HEK293 (cell line): Measurements from ENCODE around the gene MTERF1.
A peak's percentile ranks its signal among the peaks of the same experiment; 100 is the strongest.

Experiments
- CTCF ChIA-PET: fragments of 350-600 bp; formaldehyde crosslinking; extraction: SDS; loops from one replicate; lab custom pipeline; 2021; ENCODE audit warnings: antibody characterized with exemption; lab: Yijun Ruan, JAX
- POLR2A ChIA-PET: fragments of 300-600 bp; formaldehyde crosslinking; extraction: SDS; loops from one replicate; lab custom pipeline; 2020; ENCODE audit warnings: antibody characterized with exemption, inconsistent platforms; lab: Yijun Ruan, JAX
- H3K27ac ChIP-seq: fragments of 200-500 bp; sonication (Bioruptor generic); 2 replicates; pipeline ENCODE4 v1.5.1; 2014; ENCODE audit warnings: low read depth, low read length, control low read depth, inconsistent platforms; ENCODE audit errors: extremely low read depth
- H3K36me3 ChIP-seq, 2 experiments: fragments of 200-500 bp in 1 of 2; sonication (Bioruptor generic) in 1 of 2; 1 replicate in 1 of 2; 2 replicates in 1 of 2; pipeline ENCODE4 v1.5.1; 2014 to 2017; ENCODE audit warnings: inconsistent platforms in 2 of 2, low read length in 2 of 2; ENCODE audit not compliant: control insufficient read depth in 2 of 2, insufficient read depth in 1 of 2
- H3K4me1 ChIP-seq: fragments of 200-500 bp; sonication (Bioruptor generic); 2 replicates; pipeline ENCODE4 v1.5.1; 2014; ENCODE audit warnings: mild to moderate bottlenecking, low read length, inconsistent platforms; ENCODE audit not compliant: control insufficient read depth, insufficient read depth
- H3K4me3 ChIP-seq: 2 replicates; pipeline ENCODE4 v1.5.1; 2011; ENCODE audit warnings: low read depth, mild to moderate bottlenecking, control low read depth, low read length, moderate library complexity
- H3K9me3 ChIP-seq: fragments of 200-500 bp; sonication (Bioruptor generic); 2 replicates; pipeline ENCODE4 v1.5.1; 2014; ENCODE audit warnings: low read depth, low read length, inconsistent platforms; ENCODE audit not compliant: control insufficient read depth, insufficient read depth
- FEZF1 ChIP-seq: fragments of 450-650 bp; formaldehyde crosslinking; IDR thresholded peaks from 2 replicates; pipeline ENCODE4 v1.5.1; 2016; ENCODE audit warnings: missing biosample characterization, missing genetic modification characterization
- KLF17 ChIP-seq: fragments of 450-650 bp; formaldehyde crosslinking; IDR thresholded peaks from 2 replicates; pipeline ENCODE4 v1.5.1; 2016; ENCODE audit warnings: missing biosample characterization, missing genetic modification characterization
- KLF8 ChIP-seq: fragments of 450-650 bp; formaldehyde crosslinking; IDR thresholded peaks from 2 replicates; pipeline ENCODE4 v1.5.1; 2016; ENCODE audit warnings: missing biosample characterization, missing genetic modification characterization
- PRDM1 ChIP-seq: fragments of 450-650 bp; formaldehyde crosslinking; IDR thresholded peaks from 2 replicates; pipeline ENCODE4; 2016; ENCODE audit warnings: missing biosample characterization, missing genetic modification characterization
- PRDM4 ChIP-seq: fragments of 450-650 bp; formaldehyde crosslinking; IDR thresholded peaks from 2 replicates; pipeline ENCODE4 v1.5.1; 2017; ENCODE audit warnings: missing biosample characterization, missing genetic modification characterization
- RBAK ChIP-seq: fragments of 450-650 bp; formaldehyde crosslinking; IDR thresholded peaks from 2 replicates; pipeline ENCODE4 v1.5.1; 2016; ENCODE audit warnings: missing biosample characterization, missing genetic modification characterization
- SALL2 ChIP-seq: fragments of 450-650 bp; formaldehyde crosslinking; IDR thresholded peaks from 2 replicates; pipeline ENCODE4 v1.5.0; 2017; ENCODE audit warnings: missing biosample characterization, mild to moderate bottlenecking, missing genetic modification characterization, borderline replicate concordance
- SETDB1 ChIP-seq: IDR thresholded peaks from one replicate; pipeline ENCODE4 v1.6.1; 2017; ENCODE audit warnings: mild to moderate bottlenecking, low read length, moderate library complexity, mixed read lengths; ENCODE audit not compliant: insufficient read length
- SP7 ChIP-seq: fragments of 450-650 bp; formaldehyde crosslinking; IDR thresholded peaks from 2 replicates; pipeline ENCODE4 v1.5.1; 2016; ENCODE audit warnings: missing biosample characterization, missing genetic modification characterization
- ZBTB48 ChIP-seq: fragments of 450-650 bp; formaldehyde crosslinking; IDR thresholded peaks from 2 replicates; pipeline ENCODE4 v1.5.1; 2016; ENCODE audit warnings: missing biosample characterization, missing genetic modification characterization
- ZNF214 ChIP-seq: fragments of 450-650 bp; formaldehyde crosslinking; IDR thresholded peaks from 2 replicates; pipeline ENCODE4 v1.5.1; 2017; ENCODE audit warnings: missing biosample characterization, mild to moderate bottlenecking, missing genetic modification characterization, borderline replicate concordance
- ZNF239 ChIP-seq: fragments of 450-650 bp; formaldehyde crosslinking; IDR thresholded peaks from 2 replicates; pipeline ENCODE4 v1.5.1; 2016; ENCODE audit warnings: missing biosample characterization, missing genetic modification characterization
- ZNF341 ChIP-seq: fragments of 450-650 bp; formaldehyde crosslinking; IDR thresholded peaks from 2 replicates; pipeline ENCODE4; 2016; ENCODE audit warnings: low read depth, missing biosample characterization, missing genetic modification characterization
- ZNF473 ChIP-seq: fragments of 450-650 bp; formaldehyde crosslinking; IDR thresholded peaks from 2 replicates; pipeline ENCODE4 v1.5.1; 2017; ENCODE audit warnings: missing biosample characterization, missing genetic modification characterization
- ZNF514 ChIP-seq: fragments of 450-650 bp; formaldehyde crosslinking; IDR thresholded peaks from 2 replicates; pipeline ENCODE4 v1.5.1; 2016; ENCODE audit warnings: missing biosample characterization, missing genetic modification characterization
- ZNF596 ChIP-seq: fragments of 450-650 bp; IDR thresholded peaks from 2 replicates; pipeline ENCODE4 v1.5.0; 2018; ENCODE audit warnings: missing biosample characterization, mild to moderate bottlenecking, missing genetic modification characterization, moderate library complexity
- ZNF600 ChIP-seq: fragments of 450-650 bp; formaldehyde crosslinking; IDR thresholded peaks from 2 replicates; pipeline ENCODE4 v1.5.1; 2016; ENCODE audit warnings: missing biosample characterization, missing genetic modification characterization
- ZNF791 ChIP-seq: fragments of 450-650 bp; formaldehyde crosslinking; IDR thresholded peaks from 2 replicates; pipeline ENCODE4 v1.5.1; 2016; ENCODE audit warnings: missing biosample characterization, missing genetic modification characterization
- TF ChIP-seq, protein P1 (sequence below): fragments of 450-650 bp; formaldehyde crosslinking; IDR thresholded peaks from 2 replicates; pipeline ENCODE4 v1.5.1; 2016; ENCODE audit warnings: missing biosample characterization, missing genetic modification characterization
- TF ChIP-seq, protein P2 (sequence below): fragments of 450-650 bp; formaldehyde crosslinking; IDR thresholded peaks from 2 replicates; pipeline ENCODE4 v1.5.1; 2016; ENCODE audit warnings: missing biosample characterization, missing genetic modification characterization

Gene MTERF1

DNA sequence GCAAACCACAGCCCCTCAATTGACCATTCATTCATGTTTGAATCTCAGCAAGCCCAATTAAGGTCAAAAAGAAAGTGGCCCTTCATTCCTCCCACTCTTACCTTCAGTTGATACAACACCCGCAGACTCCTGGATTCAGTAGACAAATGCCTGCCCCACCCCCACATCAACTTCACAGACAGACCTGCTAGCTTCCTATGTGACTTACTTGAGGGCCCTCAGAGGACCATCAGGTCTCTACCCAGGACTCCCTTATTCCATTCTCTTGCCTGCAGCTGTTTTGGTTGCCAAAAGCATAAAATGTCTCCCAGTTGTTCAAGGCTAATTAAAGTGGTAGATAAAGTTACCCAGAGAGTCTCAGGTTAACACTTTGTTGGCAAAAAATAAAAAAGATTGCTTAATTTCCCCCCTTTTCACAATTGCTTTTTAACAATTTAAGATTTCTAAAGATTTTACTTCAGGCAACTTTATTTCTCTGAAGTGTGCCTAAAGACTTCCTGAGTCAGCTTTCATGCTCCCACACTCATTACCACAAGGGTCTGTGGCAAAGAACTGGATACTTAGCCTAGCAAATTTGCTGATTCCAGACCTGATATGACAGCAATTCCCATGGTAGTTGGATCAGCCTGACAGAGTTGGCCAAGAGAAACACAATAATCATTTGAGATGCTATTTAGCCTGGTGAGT lies 3.3 kb upstream of the MTERF1 start (continued):
- 0 out of 2 replicates have a peak, but pooled peaks have one; percentile 16 for TF ChIP-seq PRDM4
- TF ChIP-seq, protein P1, sequence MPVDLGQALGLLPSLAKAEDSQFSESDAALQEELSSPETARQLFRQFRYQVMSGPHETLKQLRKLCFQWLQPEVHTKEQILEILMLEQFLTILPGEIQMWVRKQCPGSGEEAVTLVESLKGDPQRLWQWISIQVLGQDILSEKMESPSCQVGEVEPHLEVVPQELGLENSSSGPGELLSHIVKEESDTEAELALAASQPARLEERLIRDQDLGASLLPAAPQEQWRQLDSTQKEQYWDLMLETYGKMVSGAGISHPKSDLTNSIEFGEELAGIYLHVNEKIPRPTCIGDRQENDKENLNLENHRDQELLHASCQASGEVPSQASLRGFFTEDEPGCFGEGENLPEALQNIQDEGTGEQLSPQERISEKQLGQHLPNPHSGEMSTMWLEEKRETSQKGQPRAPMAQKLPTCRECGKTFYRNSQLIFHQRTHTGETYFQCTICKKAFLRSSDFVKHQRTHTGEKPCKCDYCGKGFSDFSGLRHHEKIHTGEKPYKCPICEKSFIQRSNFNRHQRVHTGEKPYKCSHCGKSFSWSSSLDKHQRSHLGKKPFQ: peak; percentile 23; the same call in 1 of the 2 replicates
- TF ChIP-seq, protein P2, sequence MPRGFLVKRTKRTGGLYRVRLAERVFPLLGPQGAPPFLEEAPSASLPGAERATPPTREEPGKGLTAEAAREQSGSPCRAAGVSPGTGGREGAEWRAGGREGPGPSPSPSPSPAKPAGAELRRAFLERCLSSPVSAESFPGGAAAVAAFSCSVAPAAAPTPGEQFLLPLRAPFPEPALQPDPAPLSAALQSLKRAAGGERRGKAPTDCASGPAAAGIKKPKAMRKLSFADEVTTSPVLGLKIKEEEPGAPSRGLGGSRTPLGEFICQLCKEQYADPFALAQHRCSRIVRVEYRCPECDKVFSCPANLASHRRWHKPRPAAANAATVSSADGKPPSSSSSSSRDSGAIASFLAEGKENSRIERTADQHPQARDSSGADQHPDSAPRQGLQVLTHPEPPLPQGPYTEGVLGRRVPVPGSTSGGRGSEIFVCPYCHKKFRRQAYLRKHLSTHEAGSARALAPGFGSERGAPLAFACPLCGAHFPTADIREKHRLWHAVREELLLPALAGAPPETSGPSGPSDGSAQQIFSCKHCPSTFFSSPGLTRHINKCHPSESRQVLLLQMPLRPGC (tag by site-specific recombination): 0 out of 2 replicates have a peak, but pooled peaks have one; percentile 64

- no peaks in the 10 kb centered on the region for H3K9me3 ChIP-seq
- peaks cover 0 to 26% of the 10 kb centered on the region in 2 experiments; a peak in 1 of 3 replicates for H3K36me3 ChIP-seq
- ChIA-PET POLR2A (interaction anchor here (1.0 to 1.9 kb wide), 3 partner anchors 61 to 568 kb away, joined by 3 to 12 read pairs (median 10); partner anchors contain the start of genes AKAP9 and GATAD1), CTCF (interaction anchor here (0.5 to 3.3 kb wide), 27 partner anchors 9 to 817 kb away, joined by 3 to 30 read pairs (median 4); partner anchors contain the start of genes AKAP9 and CYP51A1)
- H3K4me1 ChIP-seq: peaks cover 14% of the 10 kb centered on the region
- TF ChIP-seq SETDB1 (no peak), SP7 (tag by site-specific recombination) (no peak), ZNF600 (no peak), ZNF214 (tag by site-specific recombination) (no peak), PRDM1 (tag by site-specific recombination) (no peak), SALL2 (tag by site-specific recombination) (no peak)
- TF ChIP-seq, protein P1: no peak
- H3K27ac ChIP-seq: no peak overlapping the region
- peak overlapping the region; percentile 72 for H3K4me3 ChIP-seq
Observed at GRCh38 chr7:91880016-91880412, 488 bp downstream of the MTERF1 start.

- Histone ChIP-seq H3K27ac (no peak overlapping the region), H3K36me3 (peaks cover 0 to 35% of the 10 kb centered on the region in 2 experiments; a peak in 1 of 3 replicates), H3K4me1 (no peaks in the 10 kb centered on the region), H3K9me3 (no peaks in the 10 kb centered on the region), H3K4me3 (no peak overlapping the region)
- ChIA-PET POLR2A (no interaction called here), CTCF (interaction anchor here (0.6 to 0.9 kb wide), 2 partner anchors 60 to 129 kb away, joined by 4 to 5 read pairs; no protein-coding TSS in a partner anchor)
- TF ChIP-seq ZNF791 (tag by site-specific recombination) (no peak), ZNF239 (no peak), KLF8 (tag by site-specific recombination) (no peak), ZNF514 (tag by site-specific recombination) (no peak), ZNF600 (no peak), KLF17 (tag by site-specific recombination) (no peak), ZBTB48 (no peak), ZNF341 (tag by site-specific recombination) (no peak), ZNF596 (tag by site-specific recombination) (no peak), FEZF1 (tag by site-specific recombination) (no peak), RBAK (tag by site-specific recombination) (no peak), ZNF473 (tag by site-specific recombination) (no peak)
- TF ChIP-seq, protein P1: no peak
Observed at GRCh38 chr7:91876391-91877133, 3.9 kb downstream of the MTERF1 start.
